Keratinocyte (primary cell): ENCODE results near the gene RPP30. TPM values are rescaled to one million over a fixed set of nuclear protein-coding genes. Genes with fewer than 3 reads are reported as not detected.

Source experiments
- DNase-seq: peaks from one replicate; pipeline ENCODE4 v3.0.0-alpha.2; 2011; ENCODE audit warnings: low read depth, missing footprints, low spot score
- FAIRE-seq: peaks from 2 replicates; lab custom pipeline; 2011; peaks lifted over from hg19 to GRCh38; lab: Jason Lieb, UNC
- H2AFZ ChIP-seq: 2 replicates; pipeline ENCODE4 v1.6.0; 2012; ENCODE audit warnings: low read length, control low read depth, inconsistent platforms; ENCODE audit not compliant: control insufficient read depth
- H3K27ac ChIP-seq: 2 replicates; pipeline ENCODE4 v1.5.1; 2011; ENCODE audit warnings: low read length; ENCODE audit not compliant: control insufficient read depth, insufficient read depth
- H3K27me3 ChIP-seq: 3 replicates; pipeline ENCODE4 v1.6.0; 2011; ENCODE audit warnings: low read length; ENCODE audit not compliant: control insufficient read depth, insufficient read depth; ENCODE audit errors: extremely low read depth
- H3K36me3 ChIP-seq, 2 experiments: 2 replicates in 1 of 2; 3 replicates in 1 of 2; pipeline ENCODE4 v1.5.1; 2011; ENCODE audit warnings: low read length in 2 of 2, mild to moderate bottlenecking in 1 of 2; ENCODE audit not compliant: control insufficient read depth in 2 of 2, insufficient read depth in 2 of 2; ENCODE audit errors: extremely low read depth in 1 of 2
- H3K4me1 ChIP-seq: 3 replicates; pipeline ENCODE4 v1.5.1; 2011; ENCODE audit warnings: low read length; ENCODE audit not compliant: control insufficient read depth, insufficient read depth; ENCODE audit errors: extremely low read depth
- H3K4me2 ChIP-seq: 3 replicates; pipeline ENCODE4 v1.6.0; 2011; ENCODE audit warnings: low read depth, low read length; ENCODE audit not compliant: control insufficient read depth, insufficient read depth; ENCODE audit errors: extremely low read depth
- H3K4me3 ChIP-seq, 3 experiments: fragments of 200-600 bp in 1 of 3; sonication (generic) in 1 of 3; 2 replicates in 2 of 3; 3 replicates in 1 of 3; pipeline ENCODE4 v1.5.1; 2011 to 2016; ENCODE audit warnings: low read length in 3 of 3, mild to moderate bottlenecking in 3 of 3, control low read depth in 2 of 3, inconsistent platforms in 1 of 3, low read depth in 1 of 3, mixed read lengths in 1 of 3, mixed run types in 1 of 3, moderate library complexity in 1 of 3; ENCODE audit not compliant: control insufficient read depth in 2 of 3, insufficient read depth in 2 of 3; ENCODE audit errors: extremely low read depth in 1 of 3
- H3K79me2 ChIP-seq: 2 replicates; pipeline ENCODE4 v1.6.0; 2012; ENCODE audit warnings: low read length; ENCODE audit not compliant: control insufficient read depth, insufficient read depth
- H3K9ac ChIP-seq: 3 replicates; pipeline ENCODE4 v1.6.0; 2011; ENCODE audit warnings: low read length; ENCODE audit not compliant: control insufficient read depth, insufficient read depth; ENCODE audit errors: extremely low read depth
- H3K9me1 ChIP-seq: 3 replicates; pipeline ENCODE4 v1.6.0; 2011; ENCODE audit warnings: low read length; ENCODE audit not compliant: control insufficient read depth, insufficient read depth; ENCODE audit errors: extremely low read depth
- H3K9me3 ChIP-seq: 2 replicates; pipeline ENCODE4 v1.5.1; 2012; ENCODE audit warnings: low read depth, low read length; ENCODE audit not compliant: control insufficient read depth
- H4K20me1 ChIP-seq: 3 replicates; pipeline ENCODE4 v1.6.0; 2011; ENCODE audit warnings: low read length; ENCODE audit not compliant: control insufficient read depth, insufficient read depth; ENCODE audit errors: extremely low read depth
- EZH2 ChIP-seq: IDR thresholded peaks from one replicate; pipeline ENCODE4 v1.6.1; 2012; ENCODE audit warnings: inconsistent platforms, mild to moderate bottlenecking, low read length, moderate library complexity
- dilution Hi-C: fragments of 300-500 bp; cut with MboI; formaldehyde crosslinking; loops from one replicate; pipeline ENCODE4 v1.7.0; 2020; ENCODE audit warnings: low sequenced_read_pairs; ENCODE audit not compliant: extremely low pct_ligation_motif_present
- polyA plus RNA-seq, 5 experiments: library from polyadenylated mRNA; depleted of rRNA in 3 of 5; stranded (reverse) in 3 of 5; stranded (forward) in 1 of 5; unstranded in 1 of 5; fragments of >200 nt; gene quantifications; 1 replicate in 1 of 5; 2 replicates in 3 of 5; 3 replicates in 1 of 5; pipeline versions ENCODE4 v1.2.1 to v1.2.3, GENCODE V29; 2011 to 2012; ENCODE audit warnings: missing spikeins in 2 of 5, low read depth in 1 of 5, low replicate concordance in 1 of 5
- TF ChIP-seq, protein P1 (sequence below), 3 experiments: IDR thresholded peaks in 1 of 3; conservative IDR thresholded peaks in 1 of 3; optimal IDR thresholded peaks in 1 of 3; 2 replicates in 2 of 3; 3 replicates in 1 of 3; pipeline versions ENCODE3 to v1.5.1; 2011; ENCODE audit warnings: low read length in 3 of 3, mild to moderate bottlenecking in 3 of 3, moderate library complexity in 2 of 3, control low read depth in 1 of 3, inconsistent platforms in 1 of 3; ENCODE audit not compliant: insufficient read depth in 2 of 3; ENCODE audit errors: extremely low read depth in 1 of 3

Gene RPP30
- polyA plus RNA-seq, 1 donor (not counting 4 experiments of a cell fraction or from before 2014, with no cell fraction given): 48.6 TPM

DNA sequence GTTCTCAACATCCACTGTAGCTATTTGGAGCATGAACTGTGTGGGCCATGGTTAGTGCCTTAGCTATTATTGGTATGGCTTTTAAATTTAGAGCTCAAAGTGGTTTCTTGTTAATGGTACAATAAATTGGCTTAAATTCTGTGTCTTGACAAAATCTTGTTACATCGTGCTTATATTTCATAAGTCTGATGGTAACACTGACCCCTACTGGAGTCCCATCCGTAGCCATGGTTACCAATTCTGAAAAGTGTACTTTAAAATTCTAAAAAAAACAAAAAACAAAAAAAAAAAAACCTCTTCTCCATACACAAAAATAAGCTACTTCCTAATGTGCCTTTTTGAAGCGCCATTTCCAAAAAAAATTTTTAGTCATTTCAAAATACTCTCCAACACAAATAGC is 6.4 kb upstream of the RPP30 start:
- H3K4me2 ChIP-seq: no peak overlapping the region
- no peak overlapping the region for H2AFZ ChIP-seq
- no peak overlapping the region for H3K9ac ChIP-seq

DNA sequence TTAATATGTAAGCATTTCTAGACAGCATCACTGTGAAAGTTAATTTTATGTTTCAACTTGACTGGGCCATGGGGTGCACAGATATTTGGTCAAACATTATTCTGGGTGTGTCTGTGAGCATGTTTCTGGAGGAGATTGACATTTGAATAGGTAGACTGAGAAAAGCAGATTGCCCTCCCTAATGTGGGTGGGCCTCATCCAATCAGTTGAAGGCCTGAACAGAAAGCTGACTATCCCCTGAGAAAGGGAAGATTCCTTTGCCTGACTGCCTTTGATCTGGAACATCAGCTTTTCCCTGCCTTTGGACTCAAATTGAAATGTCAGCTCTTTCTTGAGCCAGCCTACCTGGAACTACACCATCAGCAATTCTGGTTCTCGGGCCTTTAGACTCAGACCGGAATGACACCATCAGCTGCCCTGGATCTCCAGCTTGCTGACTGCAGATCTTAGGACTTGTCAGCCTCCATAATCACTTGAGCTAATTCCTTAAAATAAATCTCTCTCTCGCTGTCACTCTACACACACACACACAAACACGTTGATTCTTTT is 5.7 kb upstream of the RPP30 start:
- Histone ChIP-seq H3K4me2 (no peak overlapping the region), H2AFZ (no peak overlapping the region), H3K79me2 (no peaks in the 10 kb centered on the region), H3K9ac (no peak overlapping the region), H3K4me3 (no peak overlapping the region), H3K4me1 (no peaks in the 10 kb centered on the region), H3K9me3 (no peaks in the 10 kb centered on the region), H4K20me1 (no peaks in the 10 kb centered on the region), H3K27ac (no peak overlapping the region), H3K36me3 (no peaks in the 10 kb centered on the region), H3K9me1 (no peaks in the 10 kb centered on the region), H3K27me3 (no peaks in the 10 kb centered on the region)
- no peak for TF ChIP-seq EZH2
- TF ChIP-seq, protein P1, sequence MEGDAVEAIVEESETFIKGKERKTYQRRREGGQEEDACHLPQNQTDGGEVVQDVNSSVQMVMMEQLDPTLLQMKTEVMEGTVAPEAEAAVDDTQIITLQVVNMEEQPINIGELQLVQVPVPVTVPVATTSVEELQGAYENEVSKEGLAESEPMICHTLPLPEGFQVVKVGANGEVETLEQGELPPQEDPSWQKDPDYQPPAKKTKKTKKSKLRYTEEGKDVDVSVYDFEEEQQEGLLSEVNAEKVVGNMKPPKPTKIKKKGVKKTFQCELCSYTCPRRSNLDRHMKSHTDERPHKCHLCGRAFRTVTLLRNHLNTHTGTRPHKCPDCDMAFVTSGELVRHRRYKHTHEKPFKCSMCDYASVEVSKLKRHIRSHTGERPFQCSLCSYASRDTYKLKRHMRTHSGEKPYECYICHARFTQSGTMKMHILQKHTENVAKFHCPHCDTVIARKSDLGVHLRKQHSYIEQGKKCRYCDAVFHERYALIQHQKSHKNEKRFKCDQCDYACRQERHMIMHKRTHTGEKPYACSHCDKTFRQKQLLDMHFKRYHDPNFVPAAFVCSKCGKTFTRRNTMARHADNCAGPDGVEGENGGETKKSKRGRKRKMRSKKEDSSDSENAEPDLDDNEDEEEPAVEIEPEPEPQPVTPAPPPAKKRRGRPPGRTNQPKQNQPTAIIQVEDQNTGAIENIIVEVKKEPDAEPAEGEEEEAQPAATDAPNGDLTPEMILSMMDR (optimal IDR thresholded peaks at IDR 0.05 in 1 of 3, IDR thresholded peaks at IDR 0.05 in 1 of 3, conservative IDR thresholded peaks at IDR 0.05 in 1 of 3; ENCODE audit: extremely low read depth in 1 of 3, insufficient read depth in 2 of 3, low read length in 3 of 3): no peak
- FAIRE-seq (no peak), DNase-seq (no peak)
- dilution Hi-C loops: no loop called here

More for the DNA sequence above, 6.4 kb upstream of the RPP30 start:
- Histone ChIP-seq H3K36me3 (no peaks in the 10 kb centered on the region), H3K4me3 (no peak overlapping the region), H3K4me1 (no peaks in the 10 kb centered on the region), H3K79me2 (no peaks in the 10 kb centered on the region), H4K20me1 (no peaks in the 10 kb centered on the region), H3K9me3 (no peaks in the 10 kb centered on the region), H3K27me3 (no peaks in the 10 kb centered on the region), H3K9me1 (no peaks in the 10 kb centered on the region), H3K27ac (no peak overlapping the region)
- no peak for TF ChIP-seq EZH2
- TF ChIP-seq, protein P1 (optimal IDR thresholded peaks at IDR 0.05 in 1 of 3, IDR thresholded peaks at IDR 0.05 in 1 of 3, conservative IDR thresholded peaks at IDR 0.05 in 1 of 3; ENCODE audit: extremely low read depth in 1 of 3, insufficient read depth in 2 of 3, low read length in 3 of 3): peak in 1 of 3 experiments; percentile 24
- dilution Hi-C loops: no loop called here
- DNase-seq: no peak
- no peak for FAIRE-seq
